HS-27A (cell line): ENCODE measurements around the gene MGST2.

Source experiments
- DNase-seq: peaks from one replicate; pipeline ENCODE4 v3.0.0-alpha.2; 2012; ENCODE audit warnings: low read depth, missing footprints

MGST2 gene

DNA sequence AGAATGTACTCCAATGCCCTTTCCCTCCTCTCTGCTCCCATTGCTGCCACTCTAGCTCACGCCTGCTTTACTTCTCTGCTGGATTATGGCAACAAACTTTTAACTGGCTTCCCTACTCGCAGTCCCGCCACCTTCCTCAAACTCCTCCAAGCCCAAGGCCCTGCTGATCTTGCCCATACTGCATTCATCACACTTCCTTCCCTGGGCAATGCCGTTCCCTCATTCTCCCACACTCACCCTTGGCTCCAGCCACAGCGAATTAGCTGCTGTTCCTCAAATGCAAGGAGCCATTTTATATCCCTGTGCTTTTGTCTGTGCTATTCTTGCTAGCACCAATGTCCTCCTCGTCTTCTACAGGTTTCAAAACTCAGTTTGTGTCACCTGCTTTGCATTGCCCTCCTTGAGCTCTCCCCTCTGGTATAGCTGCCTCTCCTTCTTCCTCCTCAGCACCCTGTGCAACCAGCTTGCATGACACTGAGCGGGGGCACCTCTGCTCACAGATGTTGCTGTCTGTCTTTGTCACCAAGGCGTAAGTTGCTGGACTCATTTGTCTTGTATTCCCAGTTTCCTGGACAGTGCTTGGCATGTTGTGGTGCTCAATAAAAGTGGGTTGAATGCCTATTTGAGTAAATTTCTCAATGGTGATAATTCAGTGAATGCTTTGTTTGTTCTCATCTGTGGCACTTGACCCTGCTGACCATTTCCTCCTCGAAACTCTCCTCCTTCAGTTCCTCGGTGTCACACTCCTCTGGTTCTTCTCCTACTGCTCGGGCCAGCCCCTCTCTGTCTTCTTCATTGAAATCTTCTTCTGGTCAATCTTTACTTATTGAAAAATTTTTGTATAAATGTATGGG, 22.4 kb upstream of the MGST2 start:
- no peak for DNase-seq

DNA sequence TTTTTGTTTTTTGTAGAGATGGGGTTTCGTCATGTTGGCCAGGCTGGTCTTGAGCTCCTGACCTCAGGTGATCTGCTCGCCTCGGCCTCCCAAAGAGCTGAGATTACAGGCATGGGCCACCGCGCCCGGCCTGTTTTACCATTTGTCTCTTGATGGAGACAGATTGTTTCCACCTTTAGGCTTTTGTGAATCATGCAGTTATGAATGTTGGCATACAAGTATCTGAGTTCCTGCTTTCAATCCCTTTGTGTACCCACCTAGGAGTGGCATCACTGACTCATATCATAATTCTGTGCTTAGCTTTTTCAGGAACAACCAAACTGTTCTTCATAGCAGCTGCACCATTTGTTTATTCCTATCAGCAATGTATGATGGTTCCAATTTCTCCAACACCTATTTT, 20.2 kb upstream of the MGST2 start:
- no peak for DNase-seq

DNA sequence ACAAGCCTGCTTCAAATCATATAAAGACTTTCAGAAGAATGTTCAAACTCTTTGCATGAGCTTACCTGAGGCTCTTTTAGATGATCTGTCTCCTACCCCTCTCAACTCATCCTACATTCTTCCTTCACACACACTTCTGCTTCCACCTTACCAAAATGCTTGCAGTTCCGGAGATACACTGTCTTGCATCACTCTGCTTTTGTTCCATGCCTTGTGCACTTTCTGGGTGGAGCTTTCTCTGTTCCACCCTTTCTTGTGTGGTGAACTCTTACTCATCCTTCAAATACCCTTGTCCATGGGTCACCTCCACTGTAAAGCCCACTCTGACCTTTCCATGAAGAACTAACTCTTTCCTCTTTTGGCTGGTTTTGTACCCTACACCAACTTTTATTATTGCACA, 18.4 kb upstream of the MGST2 start:
- no peak for DNase-seq

DNA sequence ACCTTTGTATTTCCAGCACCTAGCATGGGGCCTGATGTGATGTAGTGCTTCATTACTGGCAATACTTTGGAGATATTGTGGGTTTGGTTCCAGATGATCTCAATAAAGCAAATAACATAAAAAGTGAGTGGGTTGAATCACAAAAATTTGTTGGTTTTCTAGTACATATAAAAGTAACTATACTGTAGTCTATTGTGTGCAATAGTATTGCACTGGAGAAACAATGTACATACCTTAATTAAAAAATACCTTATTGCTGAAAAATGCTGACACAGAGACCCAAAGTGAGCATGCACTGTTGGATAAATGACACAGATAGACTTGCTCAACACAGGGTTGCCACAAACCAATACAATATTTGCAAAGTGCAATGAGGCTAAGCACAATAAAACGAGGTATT, 17.7 kb upstream of the MGST2 start:
- DNase-seq = no peak

DNA sequence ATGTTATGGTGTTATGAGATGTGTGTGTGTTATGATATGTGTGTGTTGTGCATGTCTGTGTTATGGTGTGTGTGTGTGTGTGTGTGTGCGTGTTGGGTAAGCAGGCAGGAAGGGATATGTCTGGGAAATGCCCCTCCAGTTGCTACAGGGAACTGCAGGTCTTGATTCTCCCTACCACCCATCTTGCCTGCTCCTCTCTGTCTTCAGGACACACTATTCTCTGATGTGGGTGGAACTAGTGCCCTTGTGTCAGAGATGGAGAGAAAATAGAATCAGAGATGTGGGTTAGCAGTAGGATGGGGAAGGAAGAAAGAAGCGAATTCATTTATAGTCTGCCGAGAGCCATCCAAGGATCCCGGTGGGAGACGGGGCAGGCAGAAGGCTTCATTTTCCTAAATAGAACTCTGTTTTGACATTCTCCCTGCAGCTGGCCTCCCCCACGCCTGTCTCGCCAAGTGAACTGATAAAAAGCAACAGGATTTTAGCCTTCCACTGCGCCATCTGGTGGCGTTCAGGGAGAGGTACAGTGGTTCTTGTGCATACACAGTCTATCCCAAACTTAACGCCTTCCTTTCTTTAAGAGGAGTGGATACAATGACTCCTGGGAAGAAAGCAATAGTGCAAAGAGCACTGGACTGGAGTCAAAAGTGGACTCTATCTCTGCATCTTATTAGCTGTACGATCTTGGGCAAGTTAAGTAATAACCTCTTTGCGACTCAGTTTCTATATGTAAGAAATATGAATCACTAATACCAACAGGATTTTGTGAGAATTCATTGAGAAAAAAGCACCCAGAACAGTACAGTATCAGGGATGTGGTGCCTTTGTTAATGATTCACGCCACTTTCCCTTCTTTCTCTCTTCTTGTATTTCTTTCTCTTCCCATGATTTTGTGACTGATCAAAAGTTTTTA, 14.1 kb upstream of the MGST2 start:
- peak; percentile 53 for DNase-seq

DNA sequence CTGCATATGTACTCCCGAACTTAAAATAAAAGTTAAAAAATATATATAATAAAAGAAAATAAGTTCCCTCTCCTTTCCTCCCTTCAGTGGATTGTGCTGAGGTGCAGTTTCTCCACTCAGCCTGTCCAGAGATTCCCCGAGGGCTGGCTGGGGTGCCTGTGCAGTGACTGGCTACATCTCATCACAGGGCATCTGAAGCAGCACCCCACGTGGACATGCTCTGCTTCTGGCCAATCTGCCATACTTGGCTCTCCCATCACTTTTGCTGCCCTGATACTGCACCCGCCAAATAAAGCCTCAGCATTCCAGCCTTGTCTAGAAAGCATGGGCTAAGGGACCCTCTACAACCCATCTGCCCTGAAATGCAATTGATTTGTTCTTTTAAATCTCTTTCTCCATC, 11.1 kb upstream of the MGST2 start:
- DNase-seq = no peak

DNA sequence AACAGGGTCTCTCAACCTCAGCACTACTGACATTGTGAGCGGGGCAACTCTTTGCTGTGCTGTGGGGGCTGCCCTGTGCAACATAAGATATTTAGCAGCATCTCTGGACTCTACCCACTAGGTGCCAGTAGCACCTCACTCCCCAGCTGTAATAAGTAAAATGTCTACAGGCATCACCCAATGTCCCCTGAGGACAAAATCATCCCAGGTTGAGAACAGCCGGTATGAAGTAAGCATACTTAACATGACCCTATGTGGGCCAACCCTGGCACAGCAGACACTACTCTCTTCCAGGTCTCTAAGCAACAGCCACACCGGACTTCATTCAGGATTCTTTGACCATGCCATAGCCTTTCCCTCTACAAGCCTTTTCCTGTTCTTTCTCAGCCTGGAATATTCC, 10.5 kb upstream of the MGST2 start:
- DNase-seq = no peak

DNA sequence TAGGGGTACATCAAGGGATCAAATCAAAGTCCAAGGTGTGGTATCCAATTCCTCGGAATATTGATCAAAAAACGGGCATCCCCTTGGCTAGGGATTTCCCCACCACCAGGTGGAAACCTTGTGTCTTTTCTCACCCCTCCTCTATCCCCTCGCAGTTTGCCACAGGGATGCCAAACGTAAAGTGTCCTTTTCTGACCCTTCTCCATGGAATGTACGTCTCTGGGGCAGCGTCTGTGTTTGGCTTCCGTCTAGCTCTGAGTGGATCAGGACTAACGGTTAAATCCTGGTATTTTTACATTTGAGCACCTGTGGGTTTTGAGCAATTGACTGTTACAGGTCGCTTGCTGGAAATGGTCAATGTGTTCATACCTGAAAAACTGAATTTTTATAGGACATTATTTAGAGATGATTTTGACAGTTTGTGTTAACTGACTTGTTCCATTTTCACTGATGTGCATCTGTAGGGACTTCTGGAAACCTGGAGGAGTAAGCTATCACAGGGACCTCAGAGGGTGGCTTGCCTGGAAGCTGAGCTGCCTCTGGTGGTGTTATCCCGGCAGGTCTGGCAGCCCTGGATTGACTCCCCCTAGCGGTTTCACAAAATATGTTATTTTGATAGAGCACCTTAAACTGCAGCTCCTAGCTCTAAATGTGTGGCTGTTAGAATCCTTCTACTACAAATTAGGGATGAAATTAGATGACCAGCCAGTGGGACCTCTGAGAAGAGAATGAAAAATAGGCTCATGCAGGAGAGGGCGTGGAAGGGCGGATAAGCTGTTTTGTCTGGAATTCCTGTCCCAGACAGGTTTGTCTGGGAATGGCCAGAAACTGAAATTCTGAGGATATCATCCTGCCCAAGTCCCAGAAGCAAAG, 8.8 kb upstream of the MGST2 start:
- DNase-seq = peak; percentile 39

DNA sequence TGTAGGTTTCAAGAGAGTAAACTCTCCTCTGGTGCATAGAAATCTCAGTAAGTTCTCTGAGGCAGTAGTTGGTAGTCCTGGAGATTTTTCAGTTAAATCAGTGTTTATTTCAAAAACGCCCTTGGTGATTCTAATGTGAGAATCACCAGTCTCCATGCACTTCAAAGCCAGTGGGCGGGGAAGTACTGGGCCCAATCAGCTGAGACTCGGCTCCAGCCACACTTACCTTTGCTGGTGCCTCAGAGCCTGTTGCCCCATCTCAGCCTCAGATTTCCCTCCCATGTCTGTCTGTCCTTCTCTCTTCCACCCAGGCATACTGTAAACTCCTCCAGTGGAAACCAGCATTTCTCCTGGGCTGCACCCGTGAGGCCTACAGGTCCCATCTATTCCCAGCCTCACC, 7.4 kb upstream of the MGST2 start:
- DNase-seq = no peak

DNA sequence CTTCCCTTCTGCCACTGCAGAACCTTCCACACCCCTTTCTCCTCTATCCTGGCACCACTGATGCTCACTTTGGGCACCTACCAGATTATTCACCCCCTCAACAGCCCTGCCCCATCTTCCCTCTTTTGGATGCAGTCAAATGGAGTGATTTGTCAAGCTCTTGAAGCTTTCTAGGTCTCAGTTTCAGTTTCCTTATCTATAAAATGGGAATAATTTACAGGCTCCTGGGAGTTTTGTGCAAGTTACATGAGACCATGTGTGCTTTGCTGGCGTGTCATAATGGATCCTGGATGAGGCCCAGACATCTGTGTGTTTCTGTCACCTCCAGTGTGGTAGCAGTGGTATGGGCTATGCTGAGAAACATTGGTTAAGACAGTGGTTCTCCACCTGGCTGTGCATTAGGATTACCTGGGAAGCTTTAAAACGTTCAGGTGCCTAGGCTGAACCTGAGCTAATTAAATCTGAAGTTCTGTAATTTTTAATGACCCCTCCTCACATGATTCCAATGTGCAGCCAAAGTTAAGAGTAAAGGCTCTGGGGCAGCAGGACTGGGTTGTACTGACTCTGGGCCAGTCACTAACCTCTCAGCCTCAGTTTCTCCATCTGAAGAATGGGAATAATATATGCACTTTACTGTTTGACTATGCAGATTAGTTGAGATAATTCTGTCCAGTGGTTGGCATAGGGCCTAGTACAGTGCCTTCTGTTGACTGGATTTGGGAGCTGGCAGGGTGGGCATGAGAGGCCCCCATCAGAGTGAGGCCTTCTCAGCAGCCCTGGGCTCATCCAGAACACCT, 6.8 kb upstream of the MGST2 start:
- no peak for DNase-seq

DNA sequence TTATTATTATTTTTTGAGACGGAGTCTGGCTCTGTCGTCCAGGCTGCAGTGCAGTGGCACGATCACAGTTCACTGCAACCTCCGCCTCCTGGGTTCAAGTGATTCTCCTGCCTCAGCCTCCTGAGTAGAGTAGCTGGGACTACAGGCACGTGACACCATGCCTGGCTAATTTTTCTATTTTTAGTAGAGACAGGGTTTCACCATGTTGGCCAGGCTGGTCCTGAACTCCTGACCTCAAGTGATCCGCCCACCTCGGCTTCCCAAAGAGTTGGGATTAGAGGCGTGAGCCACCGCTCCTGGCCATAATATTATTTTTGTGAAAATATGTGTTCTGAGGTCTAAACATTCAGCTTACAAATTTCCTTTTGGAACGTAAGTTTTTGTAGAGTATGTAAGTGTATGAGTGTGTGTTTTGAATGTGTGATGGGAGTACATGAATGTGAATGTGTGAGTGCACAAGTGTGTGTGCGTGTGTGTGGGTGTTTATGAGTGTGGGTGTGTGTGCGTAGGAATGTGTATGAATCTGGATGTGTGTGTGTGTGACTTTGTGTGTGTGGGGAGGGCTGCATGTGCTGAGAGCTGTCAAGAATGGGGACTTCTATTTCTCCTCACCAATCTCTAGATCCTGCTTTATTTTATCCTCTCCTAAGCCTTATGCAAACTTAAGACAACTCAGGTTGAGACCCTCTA, 5.7 kb upstream of the MGST2 start:
- DNase-seq = no peak

DNA sequence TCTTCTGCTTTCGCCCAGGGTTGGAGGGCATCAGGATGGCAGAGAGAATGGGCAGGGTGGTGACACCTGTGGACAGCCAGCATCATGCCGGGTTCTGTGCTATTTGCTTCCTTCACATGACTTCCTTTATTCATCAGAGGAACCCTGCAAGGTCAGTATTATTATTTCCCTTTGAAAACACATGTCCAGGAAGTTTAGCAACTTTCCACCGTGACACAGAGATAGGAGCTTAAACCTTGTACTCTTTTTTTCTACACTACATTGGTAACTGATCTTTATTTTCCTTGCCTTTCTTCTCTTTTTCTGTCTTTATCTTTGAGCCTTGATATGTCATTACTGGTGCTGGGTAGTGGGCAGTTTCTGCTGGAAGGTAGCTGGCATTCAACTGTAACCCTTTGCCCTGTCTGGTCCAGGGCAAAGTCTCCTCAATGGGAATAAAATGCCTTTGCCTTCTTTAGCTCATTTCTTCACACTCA, 5.0 kb upstream of the MGST2 start:
- no peak for DNase-seq

DNA sequence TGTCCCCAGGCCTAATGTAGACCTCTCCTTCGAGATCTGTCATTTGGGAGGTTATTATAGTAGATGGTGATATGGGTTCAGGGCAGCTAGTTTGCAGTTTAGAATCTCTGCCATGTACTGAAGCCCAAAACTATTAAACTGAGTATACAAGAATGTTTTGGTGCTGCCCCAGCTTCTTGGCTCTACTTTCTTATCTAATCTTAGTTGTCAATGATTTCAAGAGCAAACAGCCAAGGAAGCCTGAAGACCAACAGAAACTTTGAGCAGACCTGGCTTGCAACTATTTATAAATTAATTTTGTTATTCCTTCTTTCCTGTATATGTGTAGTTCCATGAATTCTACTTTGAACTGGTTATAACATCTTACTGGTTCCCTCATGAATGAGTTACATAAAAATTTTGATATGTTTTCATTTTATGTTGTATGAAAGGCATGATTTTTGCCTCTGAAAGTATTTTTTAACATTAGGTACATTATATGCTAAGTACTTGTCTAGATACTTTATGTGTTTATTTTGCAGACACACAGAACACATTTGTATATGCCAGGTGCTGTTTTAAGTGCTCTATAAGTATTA, 2.0 kb upstream of the MGST2 start:
- no peak for DNase-seq

DNA sequence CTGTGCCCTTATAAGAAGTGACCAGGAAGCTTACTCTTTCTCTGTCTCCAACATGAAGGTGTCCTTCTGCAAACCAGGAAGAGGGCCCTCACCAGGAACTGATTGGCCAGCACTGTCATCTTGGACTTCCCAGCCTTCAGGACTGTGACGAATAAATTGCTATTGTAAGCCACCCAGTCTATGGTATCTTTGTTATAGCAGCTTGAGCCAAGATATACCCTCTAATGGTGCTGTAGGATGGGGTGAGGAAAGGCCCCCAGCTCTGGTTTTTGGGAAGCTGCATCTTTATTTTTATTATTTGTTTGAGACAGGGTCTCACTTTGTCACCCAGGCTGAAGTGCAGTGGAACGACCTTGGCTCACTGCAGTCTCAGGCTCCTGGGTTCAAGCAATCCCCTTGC, 1.2 kb upstream of the MGST2 start:
- DNase-seq = no peak

DNA sequence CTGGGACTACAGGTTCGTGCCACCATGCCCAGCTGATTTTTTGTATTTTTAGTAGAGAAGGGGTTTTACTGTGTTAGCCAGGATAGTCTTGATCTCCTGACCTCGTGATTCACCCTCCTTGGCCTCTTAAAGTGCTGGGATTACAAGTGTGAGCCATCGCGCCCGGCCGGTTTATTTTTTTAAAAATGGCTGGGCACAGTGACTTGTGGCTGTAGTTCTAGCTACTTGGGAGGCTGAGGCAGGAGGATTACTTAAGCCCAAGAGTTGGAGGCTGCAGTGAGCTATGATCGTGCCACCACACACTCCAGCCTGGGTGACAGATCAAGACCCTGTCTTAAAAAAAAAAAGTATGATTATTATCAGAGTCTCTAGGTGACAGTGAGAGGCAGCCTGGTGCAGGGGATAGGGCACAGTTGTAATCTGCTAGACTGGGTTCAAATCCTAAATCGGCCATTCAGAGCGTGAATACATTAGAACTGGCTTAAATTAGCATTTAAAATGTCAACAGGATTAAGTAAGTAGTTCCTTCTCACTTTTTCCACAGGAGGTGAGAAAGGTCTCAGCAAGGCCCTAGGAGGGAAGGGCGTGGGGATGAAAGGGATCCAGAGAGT, 435 bp upstream of the MGST2 start:
- no peak for DNase-seq

DNA sequence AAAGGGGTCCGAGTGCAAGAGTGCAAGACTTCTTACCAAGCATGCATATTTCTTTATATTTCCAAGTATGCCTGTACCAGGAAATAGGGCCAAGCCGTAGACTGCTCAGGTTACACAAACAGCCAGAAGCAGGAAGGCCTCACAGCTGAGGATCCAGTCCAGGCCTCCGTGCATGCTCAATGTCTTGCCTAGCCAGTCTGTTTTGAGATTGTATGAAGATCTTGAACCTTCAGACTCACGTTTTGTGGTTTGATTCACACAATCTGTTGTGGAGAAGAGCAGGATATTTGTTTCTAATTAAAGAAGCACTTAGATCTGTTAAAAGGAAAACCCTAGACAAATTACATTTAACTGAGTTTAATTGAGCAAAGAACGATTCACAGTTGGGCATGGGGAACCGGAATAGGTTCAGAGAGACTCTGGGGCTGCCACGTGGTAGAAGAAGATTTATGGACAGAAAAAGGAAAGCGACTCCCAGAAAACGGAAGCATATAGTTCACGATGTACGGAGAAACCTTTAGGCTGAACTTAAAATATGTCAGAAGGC, 1.2 kb downstream of the MGST2 start:
- no peak for DNase-seq

DNA sequence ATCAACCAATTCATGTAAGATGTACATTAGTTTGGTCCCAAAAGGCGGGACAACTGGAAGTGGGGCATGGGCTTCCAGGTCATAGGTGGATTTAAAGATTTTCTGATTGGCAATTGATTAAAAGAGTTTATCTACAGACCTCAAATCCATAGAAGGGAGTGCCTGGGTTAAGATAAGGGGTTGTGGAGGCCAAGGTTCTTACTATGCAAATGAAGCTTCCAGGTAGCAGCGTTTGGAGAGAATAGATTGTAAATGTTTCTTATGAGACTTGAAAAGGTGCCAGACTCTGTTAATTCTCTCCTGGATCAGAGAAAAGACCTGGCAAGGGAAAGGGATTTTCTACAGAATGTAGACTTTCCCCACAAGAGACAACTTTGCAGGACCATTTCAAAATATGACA, 2.4 kb downstream of the MGST2 start:
- DNase-seq = no peak

DNA sequence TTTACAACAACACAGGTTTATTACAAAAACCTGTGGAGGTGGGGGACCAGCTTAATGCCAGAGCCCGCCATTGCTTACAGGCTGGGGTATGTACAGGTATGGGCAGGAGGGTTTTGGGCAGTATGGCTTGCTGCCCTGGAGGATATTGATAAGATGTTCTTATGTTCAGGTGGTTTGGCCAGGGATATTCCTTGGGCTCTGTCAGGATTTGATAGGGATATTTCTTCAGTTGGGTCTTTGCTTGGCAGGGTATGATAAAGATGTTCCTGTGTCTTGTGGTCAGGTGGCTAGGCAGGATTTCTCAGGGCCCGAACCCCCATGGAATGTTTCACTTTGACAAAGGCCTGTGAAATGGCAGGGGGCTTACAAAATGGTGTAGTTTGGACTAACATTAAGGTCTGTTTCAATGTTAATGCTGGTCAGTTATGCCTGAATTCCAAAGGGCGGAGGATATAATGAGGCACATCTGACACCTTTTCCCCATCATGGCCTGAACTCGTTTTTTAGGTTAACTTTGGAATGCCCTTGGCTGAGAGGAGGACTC, 3.1 kb downstream of the MGST2 start:
- no peak for DNase-seq

DNA sequence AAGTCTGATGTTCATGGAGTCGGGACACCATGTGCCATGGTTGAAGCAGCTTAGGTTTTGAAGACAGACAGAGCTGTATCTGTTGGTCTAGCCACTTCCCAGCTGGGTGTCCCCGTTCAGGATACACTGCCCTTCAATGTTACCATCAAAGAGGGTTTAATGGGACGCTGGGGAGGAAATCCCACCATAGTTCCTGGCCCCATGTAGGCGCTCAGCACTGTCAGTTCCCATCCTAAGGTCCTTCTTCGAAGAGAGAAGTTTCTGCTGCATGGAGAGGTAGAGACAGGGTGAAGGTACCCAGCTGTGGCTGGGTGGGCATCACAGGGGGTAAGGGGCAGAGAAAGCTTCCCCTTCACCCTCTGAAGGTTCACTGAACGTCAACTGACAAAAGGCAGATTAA, 3.7 kb downstream of the MGST2 start:
- no peak for DNase-seq
